Left lung (tissue), 10 donors: ENCODE results near the gene IL5. TPM values are rescaled to one million over a fixed set of nuclear protein-coding genes. Genes with fewer than 3 reads are reported as not detected.
"Not testable (repeated sequence)": the region's sequence is repeated elsewhere in the genome, so short reads cannot be mapped to it uniquely, and the experiment has no call there.

Source experiments
- ATAC-seq: fragments of 200-7000 bp; cut with Tn5 transposase; one replicate; pipeline ENCODE4 v1.9.1; 2020; ENCODE audit warnings: moderate library complexity
- DNase-seq, 4 donors: peaks; one replicate each; pipeline ENCODE4 v3.0.0-alpha.2; 2013 to 2020
- H3K27ac ChIP-seq, 2 donors: fragments of 200-600 bp; sonication (generic) in 1 of 2; one replicate each; pipeline versions ENCODE4 v1.5.0 to v1.8.0; 2020 to 2021
- H3K27me3 ChIP-seq, 2 donors: fragments of 200-600 bp; sonication (generic) in 1 of 2; one replicate each; pipeline versions ENCODE4 v1.5.0 to v1.8.0; 2020 to 2021
- H3K36me3 ChIP-seq, 2 donors: fragments of 200-600 bp; sonication (generic) in 1 of 2; one replicate each; pipeline versions ENCODE4 v1.5.0 to v1.8.0; 2020 to 2021
- H3K4me1 ChIP-seq, 2 donors: fragments of 200-600 bp; one replicate each; pipeline ENCODE4 v1.8.0; 2021
- H3K4me3 ChIP-seq, 2 donors: fragments of 200-600 bp; sonication (generic) in 1 of 2; one replicate each; pipeline versions ENCODE4 v1.5.0 to v1.8.0; 2020 to 2021; ENCODE audit warnings: mild to moderate bottlenecking in 1 of 2
- H3K9me3 ChIP-seq, 2 donors: fragments of 200-600 bp; sonication (generic) in 1 of 2; one replicate each; pipeline versions ENCODE4 v1.5.0 to v1.8.0; 2020 to 2021
- CTCF ChIP-seq, 2 donors: fragments of 200-600 bp; sonication (generic) in 1 of 2; IDR thresholded peaks; one replicate each; pipeline versions ENCODE4 v1.5.0 to v1.8.0; 2021; ENCODE audit warnings: antibody characterized with exemption in 2 of 2
- intact Hi-C, 2 donors: fragments of 100-400 bp; cut with DNase I; formaldehyde crosslinking; loops; one replicate each; pipeline versions ENCODE4 v1.11.2 to v1.14.2; 2022
- polyA plus RNA-seq, 6 donors: library from polyadenylated mRNA; unstranded; fragments of 120-200 nt; gene quantifications; one replicate each; pipeline ENCODE4 v1.2.1, GENCODE V29; 2013; ENCODE audit not compliant: insufficient read length in 6 of 6
- total RNA-seq, 2 donors: library from RNA; stranded (reverse); fragmentation: NEBNext Ultra II Directional; extraction: Animal tissue kit (Norgen Biotek cat#: 25700); gene quantifications; one replicate each; pipeline ENCODE4 v1.2.1, GENCODE V29; 2021
- donor health status: DM: no; HTN: yes; CAD: no.
- donor health status: DM: no; HTN: no; CAD: no.

Gene IL5
- total and polyA plus RNA-seq, 8 donors = 0.31 to 0.61 (median 0.36) TPM; not detected in 3

DNA sequence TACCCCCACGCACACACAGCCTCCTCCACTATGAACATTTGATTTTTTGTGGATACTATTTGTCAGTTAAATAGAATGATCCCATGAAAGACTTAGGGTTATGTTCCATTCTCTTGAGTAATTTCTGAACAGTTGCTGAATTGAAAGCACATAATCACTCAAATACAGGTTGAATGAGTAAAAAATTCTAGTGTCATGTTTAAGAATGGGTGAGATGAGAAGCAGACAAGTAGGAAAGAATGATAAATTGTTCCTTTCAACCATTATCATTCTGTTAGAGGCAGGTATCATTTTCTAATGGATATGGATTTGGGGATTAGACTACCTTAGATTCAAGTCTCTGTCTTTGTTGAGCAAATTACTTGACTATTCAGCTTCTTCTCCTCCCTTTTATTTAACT is 32.8 kb upstream of the IL5 start:
- TF ChIP-seq CTCF (IDR thresholded peaks at IDR 0.05) = no peak
- Histone ChIP-seq H3K4me1 (no peaks in the 10 kb centered on the region), H3K9me3 (no peaks in the 10 kb centered on the region), H3K36me3 (peaks cover 4 to 74% of the 10 kb centered on the region in 2 donors), H3K4me3 (no peak overlapping the region), H3K27me3 (no peaks in the 10 kb centered on the region), H3K27ac (no peak overlapping the region)
- intact Hi-C loops = no loop called here
- DNase-seq = no peak
- no peak for ATAC-seq

DNA sequence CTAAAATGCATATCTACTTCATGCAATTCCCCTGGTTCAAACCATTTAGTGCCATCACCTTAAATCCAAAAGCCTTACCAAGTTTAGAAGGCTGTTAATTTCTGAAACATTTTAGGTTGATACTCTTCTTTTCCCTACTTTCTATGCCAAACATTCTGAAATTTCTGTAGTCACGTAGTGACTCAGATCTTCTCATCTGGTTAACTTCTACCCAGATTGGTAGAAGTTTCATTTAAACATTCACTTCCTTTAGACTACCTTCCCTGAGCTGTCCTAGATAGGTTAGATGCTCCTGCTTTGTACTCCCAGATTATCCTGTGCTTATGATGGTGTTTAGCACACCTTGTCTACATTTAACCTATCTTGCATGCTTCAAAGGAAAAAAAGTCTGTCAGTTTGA is 23.3 kb upstream of the IL5 start:
- DNase-seq = no peak
- intact Hi-C loops = no loop called here
- no peak for ATAC-seq
- Histone ChIP-seq H3K36me3 (peaks cover 0 to 44% of the 10 kb centered on the region in 2 donors), H3K4me3 (no peak overlapping the region), H3K4me1 (no peaks in the 10 kb centered on the region), H3K27ac (no peak overlapping the region), H3K9me3 (peaks cover 0 to 15% of the 10 kb centered on the region in 2 donors), H3K27me3 (no peaks in the 10 kb centered on the region)
- no peak for TF ChIP-seq CTCF (IDR thresholded peaks at IDR 0.05)

DNA sequence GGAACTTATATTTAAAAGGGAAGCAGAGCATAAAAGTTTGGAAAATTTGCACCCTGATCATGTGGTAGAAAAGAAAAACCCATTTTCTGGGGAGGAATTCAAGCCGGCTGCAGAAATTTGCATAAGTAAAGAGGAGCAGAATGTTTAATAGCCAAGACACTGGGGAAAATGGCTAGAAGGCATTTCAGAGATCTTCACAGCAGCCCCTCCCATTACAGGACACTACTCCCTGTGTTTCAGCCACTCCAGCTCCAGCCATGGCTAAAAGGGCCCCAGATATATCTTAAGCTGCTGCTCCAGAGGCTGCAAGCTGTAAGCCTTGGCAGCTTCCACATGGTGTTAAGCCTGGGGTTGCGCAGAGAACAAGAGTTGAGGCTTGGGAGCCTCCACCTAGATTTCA is 21.2 kb upstream of the IL5 start:
- not testable (repeated sequence) for H3K27ac ChIP-seq
- H3K36me3 ChIP-seq = peaks cover 0 to 50% of the 10 kb centered on the region in 2 donors

DNA sequence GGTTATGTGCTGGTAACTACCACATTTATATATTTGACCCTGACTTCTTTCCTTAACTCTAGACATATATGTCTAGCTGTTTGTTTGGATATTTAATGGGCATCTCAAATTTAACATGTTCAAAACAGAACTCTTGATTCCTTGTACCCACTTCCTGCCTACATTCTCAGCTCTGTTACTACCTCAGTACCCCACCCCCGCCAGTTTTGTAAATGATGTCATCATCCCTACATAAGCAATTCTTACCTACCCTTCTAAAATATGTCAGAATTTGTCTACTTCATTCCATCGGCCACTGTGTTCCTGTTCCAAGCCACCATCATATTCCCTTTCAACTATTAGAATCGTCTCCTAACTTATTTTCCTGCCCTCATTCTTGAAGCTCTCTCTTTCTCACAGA is 18.3 kb upstream of the IL5 start:
- peaks cover 0 to 15% of the 10 kb centered on the region in 2 donors for H3K9me3 ChIP-seq
- no peak overlapping the region for H3K27ac ChIP-seq
- H3K36me3 ChIP-seq = peaks cover 0 to 50% of the 10 kb centered on the region in 2 donors
- no peak overlapping the region for H3K4me3 ChIP-seq
- TF ChIP-seq CTCF (IDR thresholded peaks at IDR 0.05) = no peak
- peaks cover 7 to 15% of the 10 kb centered on the region in 2 donors for H3K4me1 ChIP-seq
- H3K27me3 ChIP-seq = no peaks in the 10 kb centered on the region
- no peak for ATAC-seq
- intact Hi-C loops = no loop called here
- no peak for DNase-seq

More for the DNA sequence above, 21.2 kb upstream of the IL5 start:
- H3K4me3 ChIP-seq, H3K27me3 ChIP-seq, intact Hi-C loops, ATAC-seq, H3K4me1 ChIP-seq, DNase-seq: not testable (repeated sequence)
- H3K9me3 ChIP-seq = peaks cover 0 to 15% of the 10 kb centered on the region in 2 donors

- Histone ChIP-seq H3K27me3 (no peaks in the 10 kb centered on the region), H3K4me1 (peaks cover 7 to 15% of the 10 kb centered on the region in 2 donors), H3K9me3 (peaks cover 0 to 18% of the 10 kb centered on the region in 2 donors), H3K4me3 (no peak overlapping the region), H3K27ac (no peak overlapping the region), H3K36me3 (peaks cover 0 to 38% of the 10 kb centered on the region in 2 donors)
- DNase-seq (no peak), ATAC-seq (no peak)
- intact Hi-C loops = no loop called here
- no peak for TF ChIP-seq CTCF (IDR thresholded peaks at IDR 0.05)
These were observed 16.2 kb upstream of the IL5 start for GRCh38 chr5:132559383-132560060.
